SK-N-SH treated with all-trans-retinoic acid at 6 μM for 48 hours (cell line): ENCODE data around the gene ELF3.

Experiments used
- ATAC-seq: fragments of 200-7000 bp; cut with Tn5 transposase; 3 replicates; pipeline ENCODE4 v1.9.1; 2020; ENCODE audit warnings: mild to moderate bottlenecking, moderate library complexity
- ARNTL ChIP-seq: fragments of 450-650 bp; formaldehyde crosslinking; IDR thresholded peaks from 2 replicates; pipeline ENCODE4 v1.5.0; 2020; ENCODE audit warnings: low read depth, mild to moderate bottlenecking, moderate library complexity, borderline replicate concordance
- BACH2 ChIP-seq: fragments of 250-450 bp; sonication (Bioruptor Pico); IDR thresholded peaks from 2 replicates; pipeline ENCODE4 v1.9.0; 2021; ENCODE audit warnings: mild to moderate bottlenecking, borderline replicate concordance
- CREB5 ChIP-seq: fragments of 250-450 bp; sonication (Bioruptor Pico); IDR thresholded peaks from 2 replicates; pipeline ENCODE4 v1.5.1; 2020; ENCODE audit warnings: low read depth, mild to moderate bottlenecking, moderate library complexity
- CSDC2 ChIP-seq: fragments of 250-450 bp; sonication (Bioruptor Pico); IDR thresholded peaks from 2 replicates; pipeline ENCODE4 v1.5.0; 2020; ENCODE audit warnings: mild to moderate bottlenecking, moderate library complexity
- CSRNP3 ChIP-seq: fragments of 250-450 bp; sonication (Bioruptor Pico); IDR thresholded peaks from 2 replicates; pipeline ENCODE4 v1.5.1; 2021; ENCODE audit warnings: mild to moderate bottlenecking, moderate library complexity
- ESRRG ChIP-seq: fragments of 250-450 bp; sonication (Bioruptor Pico); IDR thresholded peaks from 2 replicates; pipeline ENCODE4 v1.6.1; 2021; ENCODE audit warnings: mild to moderate bottlenecking
- ISL1 ChIP-seq: fragments of 250-450 bp; sonication (Bioruptor Pico); IDR thresholded peaks from 2 replicates; pipeline ENCODE4 v2.1.2; 2022; ENCODE audit warnings: mild to moderate bottlenecking, moderate library complexity
- OSR1 ChIP-seq: fragments of 250-450 bp; sonication (Bioruptor Pico); IDR thresholded peaks from 2 replicates; pipeline ENCODE4 v1.8.0; 2022; ENCODE audit warnings: moderate library complexity, mild to moderate bottlenecking, inconsistent platforms
- PATZ1 ChIP-seq: fragments of 250-450 bp; sonication (Bioruptor Pico); IDR thresholded peaks from 2 replicates; pipeline ENCODE4 v1.8.0; 2020; ENCODE audit warnings: mild to moderate bottlenecking, moderate library complexity, borderline replicate concordance
- POU6F1 ChIP-seq: fragments of 250-450 bp; sonication (Bioruptor Pico); IDR thresholded peaks from 2 replicates; pipeline ENCODE4 v1.8.0; 2021; ENCODE audit warnings: low read depth, mild to moderate bottlenecking, moderate library complexity, borderline replicate concordance
- PPARA ChIP-seq: fragments of 250-450 bp; sonication (Bioruptor Pico); IDR thresholded peaks from 2 replicates; pipeline ENCODE4 v1.5.0; 2020; ENCODE audit warnings: mild to moderate bottlenecking, borderline replicate concordance
- RARB ChIP-seq: fragments of 250-450 bp; sonication (Bioruptor Pico); IDR thresholded peaks from 2 replicates; pipeline ENCODE4 v1.8.0; 2021; ENCODE audit warnings: mild to moderate bottlenecking, moderate library complexity
- SNAI2 ChIP-seq: fragments of 250-450 bp; sonication (Bioruptor Pico); IDR thresholded peaks from 2 replicates; pipeline ENCODE4 v1.5.0; 2020; ENCODE audit warnings: mild to moderate bottlenecking, moderate library complexity
- TCF4 ChIP-seq: fragments of 250-450 bp; sonication (Bioruptor Pico); IDR thresholded peaks from 2 replicates; pipeline ENCODE4 v1.8.0; 2021; ENCODE audit warnings: mild to moderate bottlenecking, moderate library complexity, borderline replicate concordance
- TOX ChIP-seq: fragments of 250-450 bp; sonication (Bioruptor Pico); IDR thresholded peaks from 2 replicates; pipeline ENCODE4 v1.8.0; 2021; ENCODE audit warnings: mild to moderate bottlenecking, moderate library complexity, borderline replicate concordance
- ZC3H10 ChIP-seq: fragments of 250-450 bp; sonication (Bioruptor Pico); IDR thresholded peaks from 2 replicates; pipeline ENCODE4 v1.5.1; 2021; ENCODE audit warnings: mild to moderate bottlenecking, moderate library complexity
- ZFP3 ChIP-seq: fragments of 250-450 bp; sonication (Bioruptor Pico); IDR thresholded peaks from 2 replicates; pipeline ENCODE4 v1.5.0; 2020; ENCODE audit warnings: mild to moderate bottlenecking, moderate library complexity
- ZFP30 ChIP-seq: fragments of 450-650 bp; formaldehyde crosslinking; IDR thresholded peaks from 2 replicates; pipeline ENCODE4 v1.5.0; 2022; ENCODE audit warnings: mild to moderate bottlenecking, moderate library complexity
- ZNF565 ChIP-seq: fragments of 450-650 bp; formaldehyde crosslinking; conservative IDR thresholded peaks from 2 replicates; pipeline ENCODE4 v1.5.0; 2020; ENCODE audit warnings: low read depth, mild to moderate bottlenecking, moderate library complexity
- ZNF70 ChIP-seq: fragments of 450-650 bp; formaldehyde crosslinking; IDR thresholded peaks from 2 replicates; pipeline ENCODE4 v1.5.0; 2020; ENCODE audit warnings: mild to moderate bottlenecking, moderate library complexity
- ZNF8 ChIP-seq: fragments of 450-650 bp; formaldehyde crosslinking; IDR thresholded peaks from 2 replicates; pipeline ENCODE4 v1.5.0; 2020; ENCODE audit warnings: mild to moderate bottlenecking, moderate library complexity

ELF3 gene

GRCh38 chr1:202034683-202035462 is 24.5 kb downstream of the ELF3 start:
- TF ChIP-seq ZNF8 (CRISPR knock-in tag), result no peak
- no peak for TF ChIP-seq PATZ1 (CRISPR knock-in tag)
- no peak for TF ChIP-seq ISL1 (CRISPR knock-in tag)
- no peak for TF ChIP-seq POU6F1
- TF ChIP-seq ZFP30 (CRISPR knock-in tag), result no peak
- TF ChIP-seq TOX (CRISPR knock-in tag), result no peak
- no peak for TF ChIP-seq ZC3H10
- peak; percentile 43; the same call in 2 of the 3 replicates for ATAC-seq

GRCh38 chr1:202036595-202037387 is 26.4 kb downstream of the ELF3 start:
- no peak for TF ChIP-seq ISL1 (CRISPR knock-in tag)
- no peak for ATAC-seq

- TF ChIP-seq OSR1, result no peak
- no peak for TF ChIP-seq CSDC2 (CRISPR knock-in tag)
- no peak for TF ChIP-seq ZFP3
- no peak for TF ChIP-seq SNAI2 (CRISPR knock-in tag)
- no peak for TF ChIP-seq BACH2 (CRISPR knock-in tag)
- no peak for TF ChIP-seq ARNTL (CRISPR knock-in tag)
- TF ChIP-seq CSRNP3 (CRISPR knock-in tag), result no peak
- TF ChIP-seq ISL1 (CRISPR knock-in tag), result no peak
- TF ChIP-seq RARB (CRISPR knock-in tag), result no peak
- TF ChIP-seq, all 23 proteins: peak for 0
- ATAC-seq, result no peak
Observed at GRCh38 chr1:202037706-202038296, 27.4 kb downstream of the ELF3 start.

GRCh38 chr1:202038688-202039346 is 28.4 kb downstream of the ELF3 start:
- no peak for TF ChIP-seq ZFP3
- no peak for TF ChIP-seq POU6F1
- no peak for TF ChIP-seq OSR1
- TF ChIP-seq PATZ1 (CRISPR knock-in tag), result no peak
- TF ChIP-seq ZNF70 (CRISPR knock-in tag), result no peak
- TF ChIP-seq ESRRG (CRISPR knock-in tag), result no peak
- no peak for TF ChIP-seq ZFP30 (CRISPR knock-in tag)
- TF ChIP-seq CREB5 (CRISPR knock-in tag), result no peak
- TF ChIP-seq TCF4, result no peak
- no peak for TF ChIP-seq SNAI2 (CRISPR knock-in tag)
- no peak for TF ChIP-seq PPARA
- no peak for TF ChIP-seq ARNTL (CRISPR knock-in tag)
- TF ChIP-seq ZNF565 (CRISPR knock-in tag), result no peak
- ATAC-seq, result no peak
